Heart left ventricle (tissue), 13 donors: ENCODE results near the gene CXXC1.

Experiments used
- CTCF ChIP-seq, 12 donors: fragments of 200-600 bp; sonication (generic) in 4 of 12; IDR thresholded peaks; one replicate each; pipeline versions ENCODE4 v1.5.0 to v1.8.0; 2018 to 2022; ENCODE audit warnings: antibody characterized with exemption in 12 of 12, mild to moderate bottlenecking in 5 of 12
- POLR2A ChIP-seq, 2 donors: fragments of 450-650 bp; IDR thresholded peaks; one replicate each; pipeline ENCODE4 v1.6.1; 2017; ENCODE audit warnings: antibody characterized with exemption in 2 of 2, mild to moderate bottlenecking in 2 of 2, moderate library complexity in 2 of 2
- donor health status: ischemic (EF 13 %, LVEDD 7.1; RV severe dilation, severe dysfunction).
- donor health status: DM: no; HTN: yes; CAD: no.
- donor health status: DM: no; HTN: no; CAD: no.
- donor health status: ischemic (EF 25% LVEDD 6.9; RV normal size, moderate dysfunction).
- donor health status: ischemic (EF 25% LVEDD 5.7; RV mildly dilated, moderate dysfunction).
- donor health status: ischemic (EF 35%, LVEDD 5.7; RV mildly dilated, moderate dysfunction).
- donor health status: nonischemic (EF 11% LVEDD 7.7; RV severe dilation, severe dysfunction).
- donor health status: DM: yes; HTN: yes; CAD: no.
- donor health status: PGD.
- donor health status: ischemic (EF 29% LVEDD 5.4; RV normal size, mild dysfunction).
- donor health status: nonischemic (EF 23%, LVEDD 6.1; RV moderate dilation, normal function).

- TF ChIP-seq CTCF (IDR thresholded peaks at IDR 0.05), result no peak
- TF ChIP-seq POLR2A (IDR thresholded peaks at IDR 0.05), result no peak
Observed at GRCh38 chr18:50327983-50328382, 40.5 kb upstream of the CXXC1 start.
